ENCODE data around the gene GMEB2. TPM values are rescaled to one million over a fixed set of nuclear protein-coding genes. Genes with fewer than 3 reads are reported as not detected.
"Not testable (repeated sequence)": the region's sequence is repeated elsewhere in the genome, so short reads cannot be mapped to it uniquely, and the experiment has no call there.

GMEB2 gene
- total RNA-seq, 1 donor, result 7.4 TPM

- DNase-seq (ENCODE audit: low read depth), result no peak
- no peak overlapping the region for H3K4me3 ChIP-seq (ENCODE audit: low read depth, low read length)
- no peak for TF ChIP-seq CTCF (IDR thresholded peaks at IDR 0.05; ENCODE audit: insufficient read depth, low read length)
Measured at GRCh38 chr20:63635431-63636141, 8.7 kb upstream of the GMEB2 start.

DNA sequence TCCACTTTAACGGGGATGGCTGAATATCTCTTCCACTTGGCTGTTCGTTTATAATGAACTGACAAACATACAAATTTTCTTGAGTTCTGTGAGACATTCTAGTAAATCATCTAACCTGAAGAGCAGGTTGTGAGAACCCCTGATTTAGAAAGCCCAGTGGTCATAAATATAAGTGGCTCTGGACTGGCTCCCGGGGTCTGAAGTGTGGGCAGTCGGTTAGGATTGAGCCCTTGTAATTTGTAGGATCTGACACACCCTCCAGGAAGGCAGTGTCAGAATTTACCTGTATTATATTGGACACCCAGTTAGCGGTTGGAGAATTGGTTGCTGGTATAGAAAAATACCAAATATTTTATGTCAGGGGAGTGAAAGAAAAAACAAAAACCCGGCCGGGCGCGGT is 6.8 kb upstream of the GMEB2 start:
- no peak overlapping the region for H3K4me3 ChIP-seq (ENCODE audit: low read depth, low read length)

GRCh38 chr20:63631426-63631825 is 4.5 kb upstream of the GMEB2 start:
- H3K4me3 ChIP-seq (ENCODE audit: low read depth, low read length); DNase-seq (ENCODE audit: low read depth): not testable (repeated sequence)

More for the DNA sequence above, 6.8 kb upstream of the GMEB2 start:
- no peak for TF ChIP-seq CTCF (IDR thresholded peaks at IDR 0.05; ENCODE audit: insufficient read depth, low read length)
- no peak for DNase-seq (ENCODE audit: low read depth)

- not testable (repeated sequence) for H3K4me3 ChIP-seq (ENCODE audit: low read depth, low read length); DNase-seq (ENCODE audit: low read depth)
Measured at GRCh38 chr20:63630956-63631355, 4.1 kb upstream of the GMEB2 start.

DNA sequence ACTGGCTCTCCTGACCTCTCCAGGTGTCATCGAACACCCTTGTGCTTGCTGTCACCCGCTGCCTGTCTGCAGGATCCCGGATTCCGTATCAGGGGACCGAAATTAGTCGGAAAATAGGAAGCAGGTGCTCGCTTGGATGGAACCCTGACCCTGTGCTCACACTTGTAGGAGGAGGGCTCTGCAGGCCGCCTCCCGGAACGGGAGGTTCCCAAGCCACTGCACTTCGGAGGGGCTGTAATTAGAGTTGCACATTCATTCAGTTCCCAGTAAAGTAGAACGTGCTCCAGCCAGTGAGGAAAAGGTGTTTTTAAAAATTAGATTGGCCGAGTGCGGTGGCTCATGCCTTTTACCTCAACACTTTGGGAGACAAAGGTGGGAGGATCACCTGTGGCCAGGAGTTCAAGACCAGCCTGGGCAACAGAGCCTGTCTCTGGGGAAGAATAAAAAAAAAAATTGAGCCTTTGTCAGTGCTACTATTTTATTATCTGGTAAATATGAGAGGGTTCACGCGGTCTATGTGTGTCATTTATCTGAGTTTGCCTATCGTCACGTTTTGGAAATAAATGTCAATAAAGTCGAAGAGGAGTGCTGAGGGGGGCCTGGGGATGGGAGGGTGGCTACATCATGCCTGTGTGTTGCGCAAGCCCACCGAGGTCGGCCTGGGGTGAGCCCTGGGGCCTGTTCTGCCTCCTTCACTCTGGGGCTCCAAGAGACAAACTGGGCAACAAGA is 1.5 kb upstream of the GMEB2 start:
- no peak for TF ChIP-seq CTCF (IDR thresholded peaks at IDR 0.05; ENCODE audit: insufficient read depth, low read length)
- peak overlapping the region; percentile 92 for H3K4me3 ChIP-seq (ENCODE audit: low read depth, low read length)
- DNase-seq (ENCODE audit: low read depth), result peak; percentile 77

GRCh38 chr20:63627751-63628245 is 897 bp upstream of the GMEB2 start:
- H3K4me3 ChIP-seq (ENCODE audit: low read depth, low read length), result peak overlapping the region; percentile 92
- no peak for TF ChIP-seq CTCF (IDR thresholded peaks at IDR 0.05; ENCODE audit: insufficient read depth, low read length)
- no peak for DNase-seq (ENCODE audit: low read depth)

- DNase-seq (ENCODE audit: low read depth), result peak; percentile 90
- H3K4me3 ChIP-seq (ENCODE audit: low read depth, low read length), result peak overlapping the region; percentile 92
- no peak for TF ChIP-seq CTCF (IDR thresholded peaks at IDR 0.05; ENCODE audit: insufficient read depth, low read length)
Measured at GRCh38 chr20:63627129-63627750, 339 bp upstream of the GMEB2 start.

Measured in fibroblast of the aortic adventitia (primary cell).